ENCODE results near the gene DDIT4. TPM values are rescaled to one million over a fixed set of nuclear protein-coding genes. Genes with fewer than 3 reads are reported as not detected.

The DDIT4 gene
- total RNA-seq, 1 experiment from 2014 or later, result 462 TPM

Other genes with a start within 250 kb of the DDIT4 start
- 1.1 TPM for gene SPOCK2, start 185.4 kb upstream of the DDIT4 start, total RNA-seq (2021; ENCODE audit: unreplicated experiment)
- 71.1 TPM for gene ANAPC16, start 57.9 kb upstream of the DDIT4 start, total RNA-seq (2021; ENCODE audit: unreplicated experiment)
- 34.5 TPM for gene ASCC1, start 57.6 kb upstream of the DDIT4 start, total RNA-seq (2021; ENCODE audit: unreplicated experiment)
- 25.8 TPM for gene DNAJB12, start 81.0 kb downstream of the DDIT4 start, total RNA-seq (2021; ENCODE audit: unreplicated experiment)

All from HCT116 (cell line).